ENCODE data around the gene SAC3D1.

GRCh38 chr11:65060913-65061408, 20.0 kb downstream of the SAC3D1 start:
- TF ChIP-seq, protein P1, sequence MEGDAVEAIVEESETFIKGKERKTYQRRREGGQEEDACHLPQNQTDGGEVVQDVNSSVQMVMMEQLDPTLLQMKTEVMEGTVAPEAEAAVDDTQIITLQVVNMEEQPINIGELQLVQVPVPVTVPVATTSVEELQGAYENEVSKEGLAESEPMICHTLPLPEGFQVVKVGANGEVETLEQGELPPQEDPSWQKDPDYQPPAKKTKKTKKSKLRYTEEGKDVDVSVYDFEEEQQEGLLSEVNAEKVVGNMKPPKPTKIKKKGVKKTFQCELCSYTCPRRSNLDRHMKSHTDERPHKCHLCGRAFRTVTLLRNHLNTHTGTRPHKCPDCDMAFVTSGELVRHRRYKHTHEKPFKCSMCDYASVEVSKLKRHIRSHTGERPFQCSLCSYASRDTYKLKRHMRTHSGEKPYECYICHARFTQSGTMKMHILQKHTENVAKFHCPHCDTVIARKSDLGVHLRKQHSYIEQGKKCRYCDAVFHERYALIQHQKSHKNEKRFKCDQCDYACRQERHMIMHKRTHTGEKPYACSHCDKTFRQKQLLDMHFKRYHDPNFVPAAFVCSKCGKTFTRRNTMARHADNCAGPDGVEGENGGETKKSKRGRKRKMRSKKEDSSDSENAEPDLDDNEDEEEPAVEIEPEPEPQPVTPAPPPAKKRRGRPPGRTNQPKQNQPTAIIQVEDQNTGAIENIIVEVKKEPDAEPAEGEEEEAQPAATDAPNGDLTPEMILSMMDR (conservative IDR thresholded peaks at IDR 0.05; ENCODE audit: low read depth, low read length): no peak; the same call in 1 of the 2 replicates
- TF ChIP-seq EZH2 (IDR thresholded peaks at IDR 0.05; ENCODE audit: low read length, unreplicated experiment): no peak
- TF ChIP-seq EZH2phosphoT487 (IDR thresholded peaks at IDR 0.05; ENCODE audit: borderline replicate concordance, low read length): no peak
